GM18951 (cell line): ENCODE results near the gene INO80C.

Experiments used
- POLR2A ChIP-seq: IDR thresholded peaks from 4 replicates; pipeline ENCODE4 v1.6.1; 2011; ENCODE audit warnings: mild to moderate bottlenecking; ENCODE audit not compliant: insufficient read length, insufficient read depth; ENCODE audit errors: extremely low read depth
- in situ Hi-C: fragments of 300-500 bp; cut with MboI; formaldehyde crosslinking; loops from one replicate; pipeline ENCODE4 v1.12.0; 2022; ENCODE audit warnings: low sequenced_read_pairs, mixed read lengths, inconsistent platforms; ENCODE audit not compliant: unreplicated experiment

The INO80C gene

DNA sequence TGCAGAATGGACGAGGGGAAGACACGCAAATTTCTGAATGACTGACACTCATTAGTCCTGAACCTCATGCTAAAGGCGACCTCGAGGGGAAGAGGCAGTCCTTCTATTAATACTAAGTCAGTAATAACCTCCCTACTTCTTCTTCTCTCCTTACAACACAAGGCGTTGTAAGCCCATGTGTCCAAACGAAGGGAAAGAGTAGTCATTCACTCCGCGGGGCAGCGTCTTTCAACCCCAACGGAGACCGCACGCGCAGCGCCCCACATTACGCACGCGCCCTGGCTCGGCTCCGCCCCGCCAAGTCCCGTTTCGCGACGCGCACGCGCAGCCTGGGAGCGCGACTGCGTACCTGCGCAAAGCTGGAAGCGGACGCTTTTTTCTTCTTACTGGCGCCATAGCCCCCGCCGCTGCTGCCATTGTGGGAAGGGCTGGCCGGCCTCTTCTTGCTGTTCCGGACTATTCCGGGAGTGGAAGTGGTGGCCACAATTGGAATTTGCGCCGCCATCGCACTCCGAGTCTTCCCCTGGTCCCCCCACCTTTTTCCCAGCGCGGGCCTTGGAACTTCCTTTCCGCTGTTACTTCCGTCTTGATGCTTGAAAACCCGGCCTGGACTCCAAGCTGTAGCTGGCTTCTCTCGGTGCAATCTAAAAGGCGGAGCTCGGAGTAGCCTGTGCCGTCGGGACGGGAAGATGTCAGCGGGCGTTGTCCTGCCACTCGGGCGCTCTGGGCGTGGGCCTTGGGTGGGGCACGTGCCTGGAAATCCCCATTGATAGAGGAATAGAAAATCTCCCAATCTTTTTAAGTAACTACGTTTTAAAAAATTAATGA is at the start of gene INO80C:
TSS of gene INO80C (minus strand) at position 591 of the 828 bp plus-strand sequence. CDS start at position 505, 86 bp downstream.
- in situ Hi-C loops: no loop called here
- peak; percentile 98 for TF ChIP-seq POLR2A

DNA sequence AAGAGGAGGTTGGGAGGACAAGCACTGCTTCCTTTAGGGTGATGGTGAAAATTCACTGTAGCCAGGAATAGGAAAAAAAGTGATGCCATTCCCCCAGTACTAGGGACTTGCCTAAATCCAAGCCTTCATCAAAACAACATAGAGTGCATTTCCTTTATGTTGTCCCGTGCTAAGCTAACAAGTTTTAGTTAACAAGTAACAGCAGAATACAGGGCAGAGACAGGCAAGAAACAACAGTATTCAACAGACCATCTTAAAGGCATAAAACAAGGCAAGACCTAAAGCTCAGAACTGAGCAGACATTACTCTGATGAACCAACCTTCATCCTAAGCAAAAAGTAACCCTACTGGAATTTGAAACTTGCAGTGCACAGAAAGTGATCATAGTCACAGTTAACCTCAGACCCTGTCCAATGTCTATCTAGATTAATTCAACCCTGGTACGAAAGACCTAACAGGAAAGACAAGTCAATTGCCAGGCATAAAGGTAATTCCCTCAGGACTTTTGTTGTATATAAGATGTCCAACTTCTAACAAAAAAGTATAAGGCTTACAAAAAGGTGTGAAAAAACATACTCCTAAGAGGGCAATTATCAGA is 49.3 kb upstream of the INO80C start:
- no peak for TF ChIP-seq POLR2A
- in situ Hi-C loops: no loop called here

DNA sequence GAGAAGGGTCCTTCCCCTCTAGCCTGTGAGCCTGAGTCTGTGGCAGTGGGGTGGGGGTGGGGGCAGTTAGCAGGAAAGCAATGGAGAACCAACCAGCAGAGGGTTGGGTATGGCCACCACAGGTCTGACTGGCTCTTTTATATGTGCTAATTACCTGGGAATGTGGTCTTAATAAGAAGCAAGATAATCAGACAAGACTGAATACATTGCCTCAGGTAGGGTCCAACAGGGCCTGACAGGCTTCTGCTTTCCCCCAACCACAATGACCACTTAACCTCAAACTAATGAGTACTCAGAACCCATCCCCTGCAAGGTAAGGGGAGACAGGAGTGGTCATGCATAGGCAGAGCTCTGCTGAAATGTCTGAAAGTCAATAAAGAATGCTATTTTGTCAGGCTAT is 44.6 kb upstream of the INO80C start:
- TF ChIP-seq POLR2A: no peak
- in situ Hi-C loops: no loop called here

DNA sequence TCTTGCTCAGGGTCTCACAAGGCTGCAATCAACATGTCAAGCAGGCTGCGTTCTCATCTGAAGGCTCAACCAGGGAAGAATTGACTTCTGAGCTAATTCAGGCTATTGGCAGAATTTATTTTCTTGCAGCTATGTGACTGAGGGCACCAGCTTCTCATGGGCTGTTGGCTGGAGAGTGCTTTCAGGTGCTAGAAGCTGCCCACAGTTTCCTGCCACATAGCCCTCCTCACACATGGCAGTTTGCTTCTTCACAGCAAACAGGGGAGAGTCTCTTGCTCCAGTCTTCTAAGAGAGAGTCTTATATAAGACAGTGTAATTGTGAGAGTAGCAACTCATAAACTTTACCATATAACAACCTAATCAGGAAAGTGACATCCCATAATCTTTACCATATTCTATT is 37.5 kb upstream of the INO80C start:
- in situ Hi-C loops: no loop called here

GRCh38 chr18:35533916-35534405 is 36.2 kb upstream of the INO80C start:
- no peak for TF ChIP-seq POLR2A
- in situ Hi-C loops: no loop called here

More for the DNA sequence above, 37.5 kb upstream of the INO80C start:
- TF ChIP-seq POLR2A: no peak

DNA sequence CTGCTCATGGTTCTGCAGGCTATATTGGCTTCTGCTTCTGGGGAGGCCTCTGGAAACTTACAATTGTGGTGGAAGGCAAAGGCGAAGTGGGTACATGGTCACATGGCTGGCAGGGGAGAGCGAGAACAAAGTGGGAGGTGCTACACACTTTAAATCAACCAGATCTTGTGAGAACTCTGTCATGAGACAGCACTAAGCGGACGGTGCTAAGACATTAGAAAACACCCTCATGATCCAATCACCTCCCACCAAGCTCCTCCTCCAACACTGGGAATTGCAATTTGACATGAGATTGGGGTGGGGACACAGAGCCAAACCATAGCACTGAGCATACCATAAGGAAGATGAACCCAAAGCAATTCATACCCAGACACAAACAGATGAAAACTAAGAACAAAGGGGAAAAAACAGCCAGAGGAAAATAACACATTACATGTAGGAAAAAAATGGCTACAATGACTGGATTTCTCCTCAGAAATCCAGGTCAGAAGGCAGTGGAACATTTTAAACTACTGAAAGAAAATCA is 31.1 kb upstream of the INO80C start:
- in situ Hi-C loops: no loop called here
- no peak for TF ChIP-seq POLR2A

GRCh38 chr18:35526495-35527059 is 28.8 kb upstream of the INO80C start:
- in situ Hi-C loops: no loop called here
- no peak for TF ChIP-seq POLR2A

GRCh38 chr18:35525795-35526494 is 28.2 kb upstream of the INO80C start:
- no peak for TF ChIP-seq POLR2A
- in situ Hi-C loops: no loop called here

DNA sequence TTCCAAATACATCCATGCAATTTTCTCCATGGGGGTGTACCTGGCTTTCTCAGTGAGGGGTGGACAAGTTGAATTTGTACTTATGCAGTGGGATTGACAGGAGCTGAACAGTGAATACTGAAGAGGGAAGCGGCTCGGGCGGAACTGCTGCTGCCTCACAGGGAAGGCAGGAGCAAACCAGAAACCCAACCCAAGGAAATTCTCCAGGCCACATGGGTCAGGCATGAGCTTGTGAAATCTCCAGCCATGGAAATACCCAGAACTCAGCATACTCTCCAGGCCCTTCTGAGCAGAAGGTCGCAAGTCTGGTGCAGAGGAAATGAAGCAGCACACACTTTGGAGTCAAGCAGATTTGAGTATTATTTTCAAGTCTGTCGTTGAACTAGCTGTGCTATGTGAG is 26.5 kb upstream of the INO80C start:
- TF ChIP-seq POLR2A: no peak
- in situ Hi-C loops: no loop called here

DNA sequence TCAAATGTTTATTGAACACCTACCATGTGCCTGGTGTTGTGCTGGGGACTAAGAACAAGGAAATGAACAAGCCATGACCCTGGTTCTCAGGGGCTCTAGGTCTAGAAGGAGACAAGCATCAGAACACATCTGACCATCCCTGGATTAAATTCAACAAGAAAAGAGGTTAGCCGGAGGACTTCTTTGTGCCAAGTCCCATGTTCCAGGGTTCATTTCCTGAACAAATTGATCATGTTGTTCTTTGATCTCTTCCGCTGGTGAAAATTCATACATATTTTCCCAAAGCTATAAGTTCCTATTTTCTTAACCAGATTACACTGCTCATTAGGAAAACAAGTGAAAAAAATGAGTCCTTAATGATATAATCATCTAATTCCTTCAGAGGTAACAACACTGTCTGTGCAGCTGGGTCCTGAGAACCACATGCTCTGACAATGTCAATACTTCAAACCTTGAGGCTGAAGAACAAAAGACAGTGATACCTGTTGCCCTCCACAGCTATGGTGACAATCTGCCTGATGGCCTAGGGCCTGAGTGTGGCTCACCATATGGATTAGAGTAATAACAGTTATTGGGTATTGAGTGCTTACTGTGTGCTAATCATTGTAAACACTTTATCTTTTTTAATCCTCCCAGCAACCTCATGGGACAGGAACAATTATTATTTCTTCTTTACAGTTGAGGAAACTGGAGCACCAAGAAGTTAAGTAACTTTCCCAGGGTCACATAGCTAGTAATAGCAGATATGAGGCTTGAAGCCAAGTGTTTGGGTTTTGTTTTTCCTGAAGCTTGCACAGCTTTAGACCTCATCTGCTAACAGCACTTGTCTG is 24.6 kb upstream of the INO80C start:
- in situ Hi-C loops: no loop called here
- TF ChIP-seq POLR2A: no peak

GRCh38 chr18:35521133-35521532 is 23.4 kb upstream of the INO80C start:
- in situ Hi-C loops: no loop called here
- no peak for TF ChIP-seq POLR2A

GRCh38 chr18:35519148-35519899 is 21.6 kb upstream of the INO80C start:
- no peak for TF ChIP-seq POLR2A
- in situ Hi-C loops: no loop called here

GRCh38 chr18:35517715-35518114 is 20.0 kb upstream of the INO80C start:
- in situ Hi-C loops: no loop called here
- no peak for TF ChIP-seq POLR2A
